Esophagus muscularis mucosa (tissue), 4 donors: ENCODE measurements around the gene COLEC12. TPM values are rescaled to one million over a fixed set of nuclear protein-coding genes. Genes with fewer than 3 reads are reported as not detected.
A peak's percentile ranks its signal among the peaks of the same experiment; 100 is the strongest.

Experiments used
- DNase-seq: peaks from one replicate; pipeline ENCODE4 v3.0.0-alpha.2; 2017; ENCODE audit errors: extremely low spot score
- H3K27ac ChIP-seq, 4 donors: fragments of 200-600 bp; sonication (generic); replicated peaks in 1 of 4; 1 replicate in 3 of 4; 2 replicates in 1 of 4; pipeline ENCODE4 v1.5.1; 2016 to 2019; ENCODE audit warnings: mild to moderate bottlenecking in 1 of 4
- H3K27me3 ChIP-seq, 4 donors: fragments of 200-600 bp; sonication (generic); one replicate each; pipeline versions ENCODE4 v1.5.1 to v1.6.0; 2016 to 2019
- H3K36me3 ChIP-seq, 4 donors: fragments of 200-600 bp; sonication (generic); one replicate each; pipeline ENCODE4 v1.5.1; 2016 to 2019
- H3K4me1 ChIP-seq, 4 donors: fragments of 200-600 bp; sonication (generic); one replicate each; pipeline ENCODE4 v1.5.1; 2016 to 2019
- H3K4me3 ChIP-seq, 4 donors: fragments of 200-600 bp; sonication (generic); 1 replicate in 2 of 4; 2 replicates in 2 of 4; pipeline ENCODE4 v1.5.1; 2016 to 2019; ENCODE audit warnings: mild to moderate bottlenecking in 4 of 4, moderate library complexity in 1 of 4
- H3K9me3 ChIP-seq, 4 donors: fragments of 200-600 bp; sonication (generic); 1 replicate in 3 of 4; 2 replicates in 1 of 4; pipeline ENCODE4 v1.5.1; 2016 to 2019
- CTCF ChIP-seq, 3 experiments: fragments of 200-600 bp in 2 of 3; fragments of 450-650 bp in 1 of 3; sonication (generic) in 2 of 3; IDR thresholded peaks; one replicate each; pipeline ENCODE4 v1.5.1; 2017 to 2019; ENCODE audit warnings: antibody characterized with exemption in 3 of 3, mild to moderate bottlenecking in 2 of 3, moderate library complexity in 1 of 3
- EP300 ChIP-seq: sonication (generic); formaldehyde crosslinking; IDR thresholded peaks from one replicate; pipeline ENCODE4 v1.6.1; 2017; ENCODE audit warnings: antibody characterized with exemption
- POLR2A ChIP-seq: fragments of 450-650 bp; IDR thresholded peaks from one replicate; pipeline ENCODE4 v1.6.1; 2017; ENCODE audit warnings: antibody characterized with exemption, moderate library complexity, mild to moderate bottlenecking, low read depth
- POLR2AphosphoS5 ChIP-seq, 2 donors: sonication (generic); formaldehyde crosslinking; IDR thresholded peaks; one replicate each; pipeline ENCODE4 v1.6.1; 2017; ENCODE audit warnings: antibody characterized with exemption in 2 of 2
- WGBS: methylation state at CpG from one replicate; pipeline ENCODE4 v1.1.5; 2018; 5-methylcytosine and 5-hydroxymethylcytosine counted together
- intact Hi-C: fragments of 100-400 bp; cut with DNase I; formaldehyde crosslinking; loops from one replicate; pipeline ENCODE4 v1.15.1; 2023
- total RNA-seq, 4 donors: library from RNA; depleted of rRNA; stranded (reverse); fragments of >200 nt; gene quantifications; one replicate each; pipeline versions ENCODE4 v1.1.0 to v1.2.1, GENCODE V29; 2016

COLEC12 gene
- total RNA-seq, 4 donors from 2014 or later: 17.9 to 36.4 (median 23.5) TPM

- intact Hi-C loops: no loop called here
- no peak for DNase-seq
- peak overlapping the region in 3 of 4 donors; percentile 39 to 70 (median 60) for H3K27ac ChIP-seq
- H3K4me1 ChIP-seq: peaks cover 33 to 89% (median 86%) of the 10 kb centered on the region in 4 donors
- H3K4me3 ChIP-seq: no peak overlapping the region
- no peaks in the 10 kb centered on the region for H3K9me3 ChIP-seq
- no peaks in the 10 kb centered on the region for H3K27me3 ChIP-seq
- TF ChIP-seq POLR2A (no peak), EP300 (no peak), CTCF (IDR thresholded peaks at IDR 0.05) (no peak), POLR2AphosphoS5 (IDR thresholded peaks at IDR 0.05) (no peak)
- H3K36me3 ChIP-seq: no peaks in the 10 kb centered on the region
- 72% methylated on average over 5 of the region's 5 CpGs for WGBS
Measured at GRCh38 chr18:373780-374179, 126.7 kb downstream of the COLEC12 start.

GRCh38 chr18:371609-371982 lies 128.9 kb downstream of the COLEC12 start:
- peak overlapping the region in 1 of 4 donors; percentile 7 for H3K4me3 ChIP-seq
- peak overlapping the region; percentile 68 to 82 (median 70) for H3K27ac ChIP-seq
- no peaks in the 10 kb centered on the region for H3K36me3 ChIP-seq
- peak in 1 of 2 donors; percentile 25 for TF ChIP-seq POLR2AphosphoS5 (IDR thresholded peaks at IDR 0.05)
- TF ChIP-seq EP300: no peak
- TF ChIP-seq CTCF (IDR thresholded peaks at IDR 0.05): no peak
- TF ChIP-seq POLR2A: no peak
- no peaks in the 10 kb centered on the region for H3K27me3 ChIP-seq
- 39% methylated on average over 7 of the region's 7 CpGs for WGBS
- DNase-seq: no peak
- peaks cover 20 to 82% (median 75%) of the 10 kb centered on the region in 4 donors for H3K4me1 ChIP-seq
- intact Hi-C loops: no loop called here
- H3K9me3 ChIP-seq: no peaks in the 10 kb centered on the region

GRCh38 chr18:370751-371608 lies 129.5 kb downstream of the COLEC12 start:
- TF ChIP-seq POLR2AphosphoS5 (IDR thresholded peaks at IDR 0.05) (no peak), CTCF (IDR thresholded peaks at IDR 0.05) (no peak), EP300 (no peak), POLR2A (no peak)

GRCh38 chr18:369224-370015 lies 131.1 kb downstream of the COLEC12 start:
- H3K36me3 ChIP-seq: no peaks in the 10 kb centered on the region
- DNase-seq: no peak
- intact Hi-C loops: no loop called here
- TF ChIP-seq CTCF (IDR thresholded peaks at IDR 0.05): no peak
- TF ChIP-seq POLR2AphosphoS5 (IDR thresholded peaks at IDR 0.05): no peak
- TF ChIP-seq EP300: no peak
- no peaks in the 10 kb centered on the region for H3K9me3 ChIP-seq
- H3K27ac ChIP-seq: peak overlapping the region in 1 of 4 donors; percentile 82
- peaks cover 15 to 64% (median 56%) of the 10 kb centered on the region in 4 donors for H3K4me1 ChIP-seq
- 74% methylated on average over 11 of the region's 11 CpGs for WGBS
- H3K27me3 ChIP-seq: no peaks in the 10 kb centered on the region
- no peak overlapping the region for H3K4me3 ChIP-seq

More at GRCh38 chr18:370751-371608, 129.5 kb downstream of the COLEC12 start:
- Histone ChIP-seq H3K4me1 (peaks cover 15 to 79% (median 69%) of the 10 kb centered on the region in 4 donors), H3K4me3 (peak overlapping the region in 1 of 4 donors; percentile 7), H3K27ac (peak overlapping the region; percentile 68 to 82 (median 70)), H3K9me3 (no peaks in the 10 kb centered on the region), H3K36me3 (no peaks in the 10 kb centered on the region), H3K27me3 (no peaks in the 10 kb centered on the region)
- DNase-seq: no peak
- WGBS: 34% methylated on average over 5 of the region's 5 CpGs
- intact Hi-C loops: no loop called here
